22Rv1 (cell line): ENCODE data around the gene SLC12A7.
A peak's percentile ranks its signal among the peaks of the same experiment; 100 is the strongest.

Experiments
- H3K27ac ChIP-seq: fragments of 450-650 bp; 2 replicates; pipeline ENCODE4 v1.5.1; 2017
- ZFX ChIP-seq: fragments of 450-650 bp; IDR thresholded peaks from 2 replicates; pipeline ENCODE4 v1.6.1; 2017; ENCODE audit warnings: antibody characterized with exemption, borderline replicate concordance
- TF ChIP-seq, protein P1 (sequence below): fragments of 450-650 bp; IDR thresholded peaks from 2 replicates; pipeline ENCODE4 v1.5.1; 2017; ENCODE audit warnings: mild to moderate bottlenecking

The SLC12A7 gene

DNA sequence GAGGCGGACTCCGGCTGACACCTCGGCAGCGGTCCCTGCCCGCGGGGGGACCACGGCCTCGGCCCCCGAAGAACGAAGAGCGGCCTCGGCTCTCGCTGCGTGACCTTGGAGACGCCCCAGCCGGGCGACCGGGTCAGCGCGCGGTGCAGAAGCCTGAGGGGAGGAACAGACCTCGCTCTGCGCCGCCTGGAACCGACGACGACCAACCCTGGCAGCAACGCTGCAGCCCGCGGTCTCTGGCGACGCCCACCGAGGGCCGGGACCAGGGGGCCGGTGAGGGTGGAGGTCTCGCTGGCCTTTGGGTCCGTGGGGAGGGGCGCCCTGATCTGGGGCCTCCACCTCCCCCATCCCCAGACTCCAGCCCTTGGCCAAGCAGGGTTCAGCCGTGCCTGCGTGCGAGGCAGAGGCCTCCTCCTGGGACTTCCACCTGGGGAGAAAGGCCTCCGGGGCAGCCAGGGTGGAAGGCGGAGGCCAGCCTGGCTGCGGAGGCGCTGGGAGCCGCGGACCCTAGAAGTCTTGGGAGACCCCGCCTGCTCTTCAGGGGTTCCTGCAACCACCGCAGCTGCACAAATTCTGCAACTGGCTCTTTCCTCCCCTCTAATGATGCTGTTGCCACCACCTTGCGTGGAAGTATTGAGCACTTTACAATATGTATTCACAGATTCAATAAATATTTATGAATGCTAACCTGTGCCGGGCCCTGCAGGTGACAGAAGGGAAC is 44.3 kb upstream of the SLC12A7 start:
- no peak overlapping the region for H3K27ac ChIP-seq
- no peak for TF ChIP-seq ZFX
- TF ChIP-seq, protein P1, sequence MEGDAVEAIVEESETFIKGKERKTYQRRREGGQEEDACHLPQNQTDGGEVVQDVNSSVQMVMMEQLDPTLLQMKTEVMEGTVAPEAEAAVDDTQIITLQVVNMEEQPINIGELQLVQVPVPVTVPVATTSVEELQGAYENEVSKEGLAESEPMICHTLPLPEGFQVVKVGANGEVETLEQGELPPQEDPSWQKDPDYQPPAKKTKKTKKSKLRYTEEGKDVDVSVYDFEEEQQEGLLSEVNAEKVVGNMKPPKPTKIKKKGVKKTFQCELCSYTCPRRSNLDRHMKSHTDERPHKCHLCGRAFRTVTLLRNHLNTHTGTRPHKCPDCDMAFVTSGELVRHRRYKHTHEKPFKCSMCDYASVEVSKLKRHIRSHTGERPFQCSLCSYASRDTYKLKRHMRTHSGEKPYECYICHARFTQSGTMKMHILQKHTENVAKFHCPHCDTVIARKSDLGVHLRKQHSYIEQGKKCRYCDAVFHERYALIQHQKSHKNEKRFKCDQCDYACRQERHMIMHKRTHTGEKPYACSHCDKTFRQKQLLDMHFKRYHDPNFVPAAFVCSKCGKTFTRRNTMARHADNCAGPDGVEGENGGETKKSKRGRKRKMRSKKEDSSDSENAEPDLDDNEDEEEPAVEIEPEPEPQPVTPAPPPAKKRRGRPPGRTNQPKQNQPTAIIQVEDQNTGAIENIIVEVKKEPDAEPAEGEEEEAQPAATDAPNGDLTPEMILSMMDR = no peak

DNA sequence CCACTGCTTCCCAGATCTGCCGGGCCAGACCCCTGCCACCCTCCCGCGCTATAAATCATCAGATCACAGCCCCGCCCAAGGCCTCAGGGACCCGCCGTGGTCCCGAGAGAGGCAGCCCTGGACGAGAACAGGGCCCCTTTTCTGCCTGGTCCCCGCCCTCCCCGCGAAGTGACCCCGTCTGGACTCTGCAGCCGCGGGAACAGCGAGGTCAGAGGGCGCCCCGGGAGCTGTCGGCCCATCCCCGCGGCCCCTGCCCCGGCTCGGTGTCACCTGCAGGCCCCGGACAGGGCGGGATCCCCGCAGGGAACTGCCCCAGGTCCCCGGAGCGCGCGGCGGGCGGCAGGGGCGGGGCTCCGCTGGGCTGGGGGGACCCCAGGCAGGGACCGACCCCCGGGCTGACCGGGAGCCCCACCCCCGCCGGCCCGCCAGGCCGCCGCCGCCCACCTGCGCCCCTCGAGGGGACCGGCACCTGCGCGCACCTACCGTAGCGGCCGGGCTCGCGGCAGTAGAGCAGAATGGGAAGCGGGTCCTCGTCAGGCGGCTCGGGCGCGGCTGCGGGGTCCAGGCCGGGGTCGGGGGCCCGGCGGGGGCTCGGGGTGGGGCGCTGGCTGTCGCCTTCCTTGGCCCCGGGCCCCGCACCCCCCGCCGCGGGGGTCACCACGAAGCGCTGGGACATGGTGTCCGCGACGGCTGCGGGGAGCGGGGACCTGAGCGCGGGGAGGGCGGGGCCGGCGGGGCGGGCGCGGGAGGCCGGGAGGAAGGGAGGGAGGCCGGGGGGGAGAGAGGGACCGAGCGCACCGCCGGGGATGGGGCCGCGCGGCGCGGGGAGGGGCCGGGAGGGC is 43.5 kb upstream of the SLC12A7 start:
- no peak overlapping the region for H3K27ac ChIP-seq
- TF ChIP-seq, protein P1 = no peak
- no peak for TF ChIP-seq ZFX

DNA sequence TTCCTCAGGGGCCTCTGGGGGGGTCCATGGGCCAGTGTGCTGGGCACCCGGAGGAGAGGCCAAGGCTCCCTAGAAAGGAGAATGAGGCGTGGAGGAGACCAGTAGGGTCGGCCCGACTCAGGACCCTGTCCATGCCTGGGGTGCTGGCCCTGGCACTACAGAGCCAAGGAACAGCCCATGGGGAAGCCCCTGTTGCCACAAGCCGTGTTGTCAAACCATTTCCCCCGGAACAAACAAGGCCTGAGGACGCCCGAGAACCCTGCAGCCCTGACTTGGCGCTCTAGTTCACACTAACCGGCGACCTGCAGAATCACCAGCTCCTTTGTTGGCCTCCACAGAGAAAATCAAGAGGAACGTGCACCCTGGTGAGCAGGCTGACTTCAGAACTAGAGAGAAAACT is 41.6 kb upstream of the SLC12A7 start:
- TF ChIP-seq, protein P1 = no peak
- TF ChIP-seq ZFX = no peak
- peak overlapping the region; percentile 72 for H3K27ac ChIP-seq

DNA sequence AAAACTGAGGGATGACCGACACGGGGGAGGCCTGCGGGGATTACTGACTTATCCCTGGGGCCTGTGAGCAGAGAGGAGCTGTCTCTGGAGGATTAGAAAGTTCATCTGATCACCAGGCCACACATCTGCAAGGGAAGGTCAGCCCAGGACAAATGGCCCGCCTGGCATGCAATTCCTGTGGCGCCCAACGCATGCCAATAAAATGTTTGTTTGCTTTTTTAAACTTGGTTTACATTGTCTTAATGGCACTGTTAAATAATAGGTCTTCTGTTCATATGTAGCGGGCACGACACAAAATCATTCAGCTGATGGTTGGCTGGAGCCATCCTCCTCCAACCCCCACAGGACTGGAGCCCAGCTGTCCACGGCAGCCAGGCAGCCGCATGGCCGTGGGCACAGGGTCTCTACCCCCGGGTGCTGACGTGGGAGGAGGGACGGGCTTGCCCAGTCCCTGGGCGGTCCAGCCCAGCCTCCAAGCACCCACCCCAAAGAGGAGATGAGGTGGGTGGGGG is 41.0 kb upstream of the SLC12A7 start:
- TF ChIP-seq, protein P1 = no peak
- TF ChIP-seq ZFX = no peak
- H3K27ac ChIP-seq = peak overlapping the region; percentile 72

DNA sequence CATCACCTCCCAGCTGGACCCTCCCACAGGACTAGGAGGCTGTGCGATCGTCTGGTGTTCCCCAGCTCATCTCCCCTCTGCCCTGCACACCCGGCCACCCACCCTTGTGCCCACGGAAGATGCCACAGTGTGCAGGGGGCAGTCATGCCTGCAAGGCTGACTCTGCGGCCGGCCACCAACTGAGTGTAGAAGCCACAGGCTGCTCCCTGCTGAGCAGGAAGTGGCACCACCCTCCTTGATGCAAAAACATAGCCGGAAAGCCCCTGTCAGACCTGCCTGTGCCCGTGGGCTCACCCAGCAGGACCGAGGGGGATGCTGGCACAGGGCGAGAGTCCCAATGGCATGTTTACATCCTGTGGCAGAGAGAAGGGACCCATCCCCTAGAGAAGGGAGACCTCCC is 40.3 kb upstream of the SLC12A7 start:
- H3K27ac ChIP-seq = peak overlapping the region; percentile 72
- TF ChIP-seq ZFX = no peak

DNA sequence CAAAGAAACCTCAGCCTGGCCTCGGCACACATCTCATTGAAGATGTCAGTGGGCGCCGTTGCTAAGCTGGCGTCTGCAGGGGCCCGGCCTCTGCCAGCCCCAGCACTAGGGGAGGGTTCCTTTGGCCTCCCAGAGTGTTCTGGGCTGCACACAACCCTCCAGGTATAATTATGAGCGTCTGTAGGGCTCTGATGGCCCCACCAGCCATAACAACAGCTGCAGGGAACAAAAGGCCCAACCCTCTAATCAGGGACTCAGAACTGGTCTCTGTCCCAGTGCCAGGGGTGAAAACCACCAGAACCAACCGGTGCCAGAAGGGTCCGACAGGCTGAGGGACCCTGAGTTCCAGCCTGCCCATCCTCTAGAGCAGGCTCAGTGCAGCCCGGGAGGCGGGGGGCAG is 39.5 kb upstream of the SLC12A7 start:
- no peak for TF ChIP-seq ZFX
- TF ChIP-seq, protein P1 = no peak
- no peak overlapping the region for H3K27ac ChIP-seq

DNA sequence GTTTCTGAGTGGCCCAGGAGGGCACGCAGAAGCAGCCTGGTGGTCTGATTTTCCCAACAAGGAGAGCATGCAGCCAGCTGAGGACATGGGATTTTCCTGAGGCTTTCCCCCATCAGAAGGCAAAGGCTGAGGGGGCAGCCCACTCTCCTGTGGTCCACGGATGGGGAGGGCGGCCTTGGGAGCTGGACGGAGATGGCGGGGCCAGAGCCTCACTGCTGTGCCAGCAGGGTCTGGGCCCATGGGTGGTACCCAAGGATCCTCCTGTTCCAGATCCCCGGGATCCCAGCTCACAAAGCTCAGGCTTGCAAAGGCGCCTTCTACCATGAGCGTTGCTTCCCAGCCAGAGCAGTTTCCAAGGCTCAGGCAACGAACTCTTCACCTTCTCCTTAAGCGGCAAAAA is 39.0 kb upstream of the SLC12A7 start:
- TF ChIP-seq, protein P1 = no peak
- no peak for TF ChIP-seq ZFX
- H3K27ac ChIP-seq = no peak overlapping the region
